Glutamatergic neuron (in vitro differentiated cells): ENCODE results near the gene CUL7. TPM values are rescaled to one million over a fixed set of nuclear protein-coding genes. Genes with fewer than 3 reads are reported as not detected.

Source experiments
- DNase-seq: peaks from one replicate; pipeline ENCODE4 v3.0.0; 2022
- H3K27ac Mint-ChIP-seq: one replicate; pipeline ENCODE4 v1.8.0; 2020; ENCODE audit warnings: mild to moderate bottlenecking, mixed read lengths, inconsistent platforms; ENCODE audit not compliant: unreplicated experiment
- H3K27me3 Mint-ChIP-seq: one replicate; pipeline ENCODE4 v1.8.0; 2020; ENCODE audit warnings: mild to moderate bottlenecking, moderate library complexity, mixed read lengths, inconsistent platforms; ENCODE audit not compliant: unreplicated experiment
- H3K36me3 Mint-ChIP-seq: one replicate; pipeline ENCODE4 v1.8.0; 2020; ENCODE audit warnings: mild to moderate bottlenecking, mixed read lengths, inconsistent platforms; ENCODE audit not compliant: unreplicated experiment
- H3K4me1 Mint-ChIP-seq: one replicate; pipeline ENCODE4 v1.8.0; 2020; ENCODE audit warnings: mild to moderate bottlenecking, low read depth, mixed read lengths, inconsistent platforms; ENCODE audit not compliant: unreplicated experiment
- H3K4me3 Mint-ChIP-seq: one replicate; pipeline ENCODE4 v1.8.0; 2020; ENCODE audit warnings: mild to moderate bottlenecking, mixed read lengths, inconsistent platforms; ENCODE audit not compliant: unreplicated experiment
- H3K9me3 Mint-ChIP-seq: one replicate; pipeline ENCODE4 v1.8.0; 2020; ENCODE audit warnings: mild to moderate bottlenecking, moderate library complexity, mixed read lengths, inconsistent platforms; ENCODE audit not compliant: unreplicated experiment
- total RNA-seq: library from RNA; stranded (reverse); fragmentation: NEBNext Ultra II Directional; extraction: Animal tissue kit (Norgen Biotek cat#: 25700); gene quantifications from one replicate; pipeline ENCODE4 v1.2.1, GENCODE V29; 2021; ENCODE audit not compliant: unreplicated experiment
- TF ChIP-seq, protein P1 (sequence below): fragments of 200-600 bp; sonication (generic); IDR thresholded peaks from one replicate; pipeline ENCODE4 v1.5.0; 2021; ENCODE audit not compliant: partially characterized antibody, unreplicated experiment

Gene CUL7
- total RNA-seq, 1 donor from 2014 or later = 43.3 TPM

DNA sequence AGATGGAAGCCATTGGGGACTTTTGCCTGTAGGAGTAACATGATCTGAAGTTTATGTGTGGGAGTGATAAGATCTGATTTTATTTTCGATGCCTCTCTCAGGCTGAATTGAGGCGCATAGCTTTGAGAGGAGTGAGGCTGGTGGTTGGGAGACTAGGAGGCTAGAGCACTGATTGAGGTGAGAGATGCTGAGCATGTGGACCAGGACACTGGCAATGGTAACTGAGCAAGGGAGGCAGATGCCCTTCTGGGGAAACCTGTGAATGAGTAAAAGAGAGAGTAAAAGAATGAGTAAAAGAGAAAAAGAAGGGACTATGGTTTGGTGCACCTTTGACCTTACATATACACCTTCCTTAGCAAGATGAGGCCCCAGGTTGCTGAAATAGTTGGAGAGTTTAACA is 29.2 kb downstream of the CUL7 start:
- Mint-ChIP-seq H3K27me3 (peaks cover 5% of the 10 kb centered on the region), H3K9me3 (peaks cover 8% of the 10 kb centered on the region), H3K4me3 (peak overlapping the region; percentile 1), H3K4me1 (peaks cover 9% of the 10 kb centered on the region), H3K36me3 (no peaks in the 10 kb centered on the region), H3K27ac (peak overlapping the region; percentile 66)
- DNase-seq = no peak
- TF ChIP-seq, protein P1, sequence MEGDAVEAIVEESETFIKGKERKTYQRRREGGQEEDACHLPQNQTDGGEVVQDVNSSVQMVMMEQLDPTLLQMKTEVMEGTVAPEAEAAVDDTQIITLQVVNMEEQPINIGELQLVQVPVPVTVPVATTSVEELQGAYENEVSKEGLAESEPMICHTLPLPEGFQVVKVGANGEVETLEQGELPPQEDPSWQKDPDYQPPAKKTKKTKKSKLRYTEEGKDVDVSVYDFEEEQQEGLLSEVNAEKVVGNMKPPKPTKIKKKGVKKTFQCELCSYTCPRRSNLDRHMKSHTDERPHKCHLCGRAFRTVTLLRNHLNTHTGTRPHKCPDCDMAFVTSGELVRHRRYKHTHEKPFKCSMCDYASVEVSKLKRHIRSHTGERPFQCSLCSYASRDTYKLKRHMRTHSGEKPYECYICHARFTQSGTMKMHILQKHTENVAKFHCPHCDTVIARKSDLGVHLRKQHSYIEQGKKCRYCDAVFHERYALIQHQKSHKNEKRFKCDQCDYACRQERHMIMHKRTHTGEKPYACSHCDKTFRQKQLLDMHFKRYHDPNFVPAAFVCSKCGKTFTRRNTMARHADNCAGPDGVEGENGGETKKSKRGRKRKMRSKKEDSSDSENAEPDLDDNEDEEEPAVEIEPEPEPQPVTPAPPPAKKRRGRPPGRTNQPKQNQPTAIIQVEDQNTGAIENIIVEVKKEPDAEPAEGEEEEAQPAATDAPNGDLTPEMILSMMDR = no peak

DNA sequence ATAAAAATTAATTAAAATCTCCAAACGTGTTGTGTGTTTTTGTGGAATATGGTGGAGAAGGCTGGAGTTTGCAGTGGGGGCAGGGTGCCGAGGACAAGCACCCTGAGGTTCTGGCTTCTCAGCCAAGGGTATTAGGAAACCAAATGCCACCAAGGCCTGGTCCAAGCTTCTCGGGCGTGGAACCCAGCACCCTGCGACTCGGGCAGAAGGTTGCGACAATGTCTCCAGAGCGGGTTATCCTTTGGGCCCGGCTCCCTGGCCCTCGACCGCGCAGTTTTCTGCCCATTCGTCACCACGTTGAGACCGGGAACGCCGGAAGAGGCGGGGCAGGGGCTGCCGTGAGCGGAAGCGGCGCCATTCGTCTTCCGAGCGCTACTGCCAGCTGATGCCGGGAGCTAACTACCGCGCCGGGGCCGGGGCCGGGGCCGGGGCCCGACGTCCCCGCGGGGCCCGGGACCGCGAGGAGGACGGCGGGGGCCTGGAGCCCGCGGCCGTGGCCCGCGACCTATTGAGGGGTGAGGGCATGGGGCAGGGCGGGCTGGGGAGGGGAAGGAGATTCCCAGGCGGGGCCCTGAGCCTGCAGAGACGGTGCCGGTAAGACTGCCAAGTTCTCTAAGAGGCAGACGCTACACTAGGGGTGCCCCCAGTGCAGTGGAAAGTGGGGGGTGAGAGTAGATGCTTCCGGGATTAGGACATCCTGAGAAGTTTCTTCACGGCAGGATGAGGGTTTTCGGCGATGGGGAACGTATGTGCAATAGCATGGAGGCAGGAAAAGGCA is 32.2 kb downstream of the CUL7 start, which contains the start of gene RRP36:
RRP36 (plus strand) TSS at position 354 of the 778 bp plus-strand sequence; CDS start at position 386, 32 bp downstream.
- H3K27me3 Mint-ChIP-seq = peaks cover 5% of the 10 kb centered on the region
- no peaks in the 10 kb centered on the region for H3K36me3 Mint-ChIP-seq
- H3K27ac Mint-ChIP-seq = peak within 1 kb of the TSS; percentile 97
- peaks cover 13% of the 10 kb centered on the region for H3K4me1 Mint-ChIP-seq
- TF ChIP-seq, protein P1 = no peak
- H3K4me3 Mint-ChIP-seq = peak within 1 kb of the TSS; percentile 96
- peaks cover 8% of the 10 kb centered on the region for H3K9me3 Mint-ChIP-seq
- peak; percentile 85 for DNase-seq

DNA sequence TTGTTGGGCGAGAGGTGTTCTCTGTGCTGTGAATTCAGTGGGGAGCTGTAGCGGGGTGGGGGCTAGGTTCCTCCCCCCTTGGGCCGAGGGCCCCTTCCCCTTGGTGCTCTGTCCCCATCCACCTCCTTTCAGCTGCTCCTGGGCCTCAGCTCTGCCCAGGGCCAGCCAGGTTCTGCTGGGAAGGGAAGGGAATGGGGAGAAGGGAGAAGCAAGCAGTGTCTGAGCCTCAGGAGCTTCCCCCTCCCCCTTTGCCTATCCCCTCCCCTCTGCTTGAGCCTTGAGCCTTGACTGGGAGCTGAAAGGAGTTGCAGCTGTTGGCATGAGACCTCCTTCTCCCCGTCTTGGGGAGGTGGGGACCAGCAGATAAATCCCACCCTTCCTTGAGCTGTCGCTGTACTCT is 32.8 kb downstream of the CUL7 start:
- H3K27me3 Mint-ChIP-seq = peaks cover 5% of the 10 kb centered on the region
- TF ChIP-seq, protein P1 = no peak
- H3K9me3 Mint-ChIP-seq = peaks cover 11% of the 10 kb centered on the region
- peak overlapping the region; percentile 80 for H3K4me3 Mint-ChIP-seq
- peaks cover 19% of the 10 kb centered on the region for H3K4me1 Mint-ChIP-seq
- no peaks in the 10 kb centered on the region for H3K36me3 Mint-ChIP-seq
- peak; percentile 24 for DNase-seq
- H3K27ac Mint-ChIP-seq = peak overlapping the region; percentile 83

DNA sequence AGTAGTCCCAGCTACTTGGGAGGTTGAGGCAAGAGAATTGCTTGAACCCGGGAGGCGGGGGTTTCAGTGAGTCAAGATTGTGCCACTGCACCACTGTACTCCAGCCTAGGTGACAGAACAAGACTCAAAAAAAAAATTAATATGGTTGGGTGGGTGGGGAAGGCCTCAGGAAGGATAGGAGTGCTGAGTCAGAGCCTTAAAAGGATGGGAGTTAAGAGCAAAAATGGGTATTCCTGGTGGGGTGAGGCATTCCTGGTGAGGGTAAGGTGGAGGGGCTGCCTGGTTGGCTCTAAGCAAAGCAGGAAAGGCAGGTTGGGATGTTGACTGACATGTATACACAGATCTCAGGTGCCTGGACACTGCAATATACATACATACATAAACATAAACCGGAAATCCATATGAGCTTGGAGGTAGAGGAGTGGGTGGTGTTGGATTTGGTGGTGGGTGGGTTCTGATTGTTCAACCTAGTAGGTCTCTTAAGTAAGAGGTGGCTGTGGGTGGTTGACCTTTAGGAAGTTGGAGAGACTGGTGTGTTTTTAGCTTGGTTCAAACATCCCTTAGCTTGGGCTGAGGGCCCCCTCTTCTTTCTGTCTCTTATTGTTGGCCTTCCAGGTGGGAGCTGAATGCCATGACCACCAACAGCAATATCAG is 33.5 kb downstream of the CUL7 start:
- H3K9me3 Mint-ChIP-seq = peaks cover 11% of the 10 kb centered on the region
- H3K4me1 Mint-ChIP-seq = peaks cover 20% of the 10 kb centered on the region
- TF ChIP-seq, protein P1 = no peak
- peaks cover 5% of the 10 kb centered on the region for H3K27me3 Mint-ChIP-seq
- DNase-seq = no peak
- no peaks in the 10 kb centered on the region for H3K36me3 Mint-ChIP-seq
- peak overlapping the region; percentile 83 for H3K27ac Mint-ChIP-seq
- peak overlapping the region; percentile 68 for H3K4me3 Mint-ChIP-seq

DNA sequence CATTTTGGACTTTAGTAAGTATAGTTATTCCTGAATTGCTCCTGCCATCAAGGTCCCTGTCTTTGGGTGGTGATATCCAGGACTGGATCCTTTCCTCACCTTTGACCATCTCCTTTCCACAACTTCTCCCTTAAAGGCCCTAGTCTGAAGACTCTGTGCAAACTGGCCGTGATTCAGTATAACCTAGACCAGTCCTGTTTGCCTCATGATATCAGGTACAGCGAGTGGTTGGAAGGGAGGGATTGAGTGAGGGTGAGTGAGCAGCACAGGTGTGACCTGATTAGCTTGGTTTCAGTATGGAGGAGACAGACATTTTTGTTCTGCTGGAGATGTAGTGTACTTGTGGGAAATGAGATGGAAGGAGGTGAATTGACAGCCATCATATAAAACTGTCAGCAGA is 34.5 kb downstream of the CUL7 start:
- no peak for DNase-seq
- Mint-ChIP-seq H3K9me3 (peaks cover 11% of the 10 kb centered on the region), H3K27me3 (peaks cover 10% of the 10 kb centered on the region), H3K36me3 (no peaks in the 10 kb centered on the region), H3K4me1 (peaks cover 26% of the 10 kb centered on the region), H3K27ac (peak overlapping the region; percentile 22), H3K4me3 (peak overlapping the region; percentile 5)
- TF ChIP-seq, protein P1 = no peak
